ENCODE data around the gene IFI27L1.

Gene IFI27L1

DNA sequence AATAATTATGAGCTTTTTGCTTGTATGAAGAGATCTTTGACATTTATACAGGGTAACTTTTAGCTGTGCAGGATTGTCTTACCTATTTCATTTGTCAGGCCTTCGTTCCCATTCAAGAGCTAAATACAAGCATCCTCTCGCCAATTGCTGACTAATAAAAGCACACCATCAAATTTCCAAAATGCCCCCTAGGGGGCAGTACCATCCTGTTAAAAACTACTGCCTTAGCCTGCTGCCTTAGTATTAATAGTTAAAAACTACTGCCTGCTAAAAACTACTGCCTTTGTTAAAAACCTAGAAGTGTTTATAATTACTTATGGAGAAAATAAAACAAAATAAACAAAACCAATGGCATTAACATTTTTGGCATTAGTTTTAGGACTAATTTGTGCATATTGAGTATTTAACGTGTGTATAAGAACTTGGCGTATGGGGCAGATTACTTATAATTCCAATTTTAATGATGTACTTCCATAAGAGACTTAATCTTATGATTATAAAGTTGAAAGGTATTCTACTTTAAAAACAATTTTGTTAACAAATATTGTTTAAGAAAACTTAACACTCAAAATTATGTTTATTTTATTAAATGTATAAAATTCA, 51.3 kb downstream of the IFI27L1 start:
- peak; percentile 44 for DNase-seq (ENCODE audit: low read depth, low spot score)

DNA sequence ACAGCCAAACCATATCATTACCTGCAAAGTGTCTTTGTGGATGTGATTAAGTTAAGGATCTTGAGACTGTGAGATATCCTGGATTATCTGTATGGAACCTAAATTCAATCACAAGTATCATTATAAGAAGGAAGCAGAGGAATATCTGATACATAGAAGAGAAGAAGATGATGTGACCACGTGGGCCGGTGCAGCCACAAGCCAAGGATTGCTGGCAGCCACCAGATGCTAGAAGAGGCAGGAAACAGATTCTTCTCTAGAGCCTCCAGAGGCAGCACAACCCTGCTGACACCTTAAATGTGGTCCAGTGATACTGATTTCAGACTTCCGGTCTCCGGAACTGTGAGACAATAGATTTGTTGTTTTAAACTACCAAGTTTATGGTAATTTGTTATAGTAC, 54.4 kb downstream of the IFI27L1 start:
- no peak for DNase-seq (ENCODE audit: low read depth, low spot score)

DNA sequence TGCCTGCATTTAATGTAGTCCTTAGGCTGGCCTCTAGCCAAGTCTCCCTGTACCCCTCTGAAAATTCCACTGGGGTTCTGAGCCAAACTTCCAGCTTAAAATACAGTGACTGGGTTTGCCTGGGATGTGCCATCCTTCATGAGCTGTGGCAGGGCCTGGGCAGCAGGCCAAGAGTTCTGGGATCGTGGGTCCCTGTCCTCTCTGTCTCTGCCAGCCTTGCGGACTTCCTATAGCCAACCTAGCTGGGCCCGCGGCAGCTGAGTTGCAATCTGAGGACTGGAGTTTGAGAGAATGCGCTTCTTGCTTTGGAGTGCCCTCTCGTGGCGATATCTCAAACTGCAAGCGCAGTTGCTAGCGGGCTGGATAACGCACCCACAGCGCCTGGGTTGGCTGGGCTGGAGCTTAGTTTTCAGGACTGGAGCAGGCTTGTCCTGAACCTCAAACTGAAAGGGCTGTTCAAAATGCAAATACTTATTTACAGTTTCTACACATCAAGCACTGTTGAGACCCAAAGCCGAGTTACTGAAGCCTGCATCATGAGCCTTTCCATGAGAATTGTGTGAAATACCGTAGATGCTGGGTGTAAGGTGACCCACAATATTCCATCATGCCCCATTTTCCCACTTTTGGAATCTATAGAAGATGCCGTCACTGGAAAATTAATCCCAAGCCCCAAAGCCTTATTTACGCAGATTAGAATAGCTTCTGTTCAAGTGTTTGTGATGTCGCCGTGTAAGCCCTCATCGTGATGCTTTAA, 55.6 kb downstream of the IFI27L1 start:
- DNase-seq (ENCODE audit: low read depth, low spot score): peak; percentile 66

DNA sequence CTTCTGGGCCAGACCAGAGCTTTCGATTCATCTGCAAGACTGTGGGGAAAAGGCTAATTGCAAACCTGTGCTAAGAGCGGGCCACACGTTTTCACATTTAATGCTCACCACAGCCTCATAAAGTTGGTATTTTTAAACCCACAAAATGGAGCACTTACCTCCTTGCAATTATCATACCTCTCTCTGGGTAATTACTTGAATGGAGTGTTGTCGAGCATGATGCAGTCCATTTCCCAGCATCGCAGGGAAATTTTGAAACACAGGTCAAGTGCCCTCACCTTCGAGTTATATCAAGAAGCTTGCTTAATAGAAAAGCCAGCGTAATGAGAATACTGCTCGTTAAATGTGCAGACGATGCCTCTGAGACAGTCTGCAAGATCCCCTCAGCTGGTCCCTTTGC, 57.1 kb downstream of the IFI27L1 start:
- DNase-seq (ENCODE audit: low read depth, low spot score): no peak

DNA sequence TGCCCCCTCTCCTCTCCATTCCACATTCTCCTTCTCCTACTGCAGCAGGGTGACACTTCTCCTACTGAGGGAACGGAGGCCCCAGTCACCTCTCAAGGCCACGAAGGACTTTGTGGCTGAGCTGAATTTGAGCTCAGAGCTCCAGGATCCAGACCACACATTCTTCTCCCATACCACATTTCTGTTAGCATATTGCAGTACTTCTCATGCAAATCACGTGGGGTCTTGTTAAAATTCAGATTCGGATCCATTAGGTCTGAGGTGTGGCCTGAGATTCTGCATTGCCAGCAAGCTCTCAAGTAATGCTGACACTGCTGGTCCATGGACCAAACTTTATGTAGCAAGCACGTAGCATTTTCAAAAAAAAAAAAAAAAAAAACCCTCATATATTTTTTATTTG, 57.9 kb downstream of the IFI27L1 start:
- no peak for DNase-seq (ENCODE audit: low read depth, low spot score)

DNA sequence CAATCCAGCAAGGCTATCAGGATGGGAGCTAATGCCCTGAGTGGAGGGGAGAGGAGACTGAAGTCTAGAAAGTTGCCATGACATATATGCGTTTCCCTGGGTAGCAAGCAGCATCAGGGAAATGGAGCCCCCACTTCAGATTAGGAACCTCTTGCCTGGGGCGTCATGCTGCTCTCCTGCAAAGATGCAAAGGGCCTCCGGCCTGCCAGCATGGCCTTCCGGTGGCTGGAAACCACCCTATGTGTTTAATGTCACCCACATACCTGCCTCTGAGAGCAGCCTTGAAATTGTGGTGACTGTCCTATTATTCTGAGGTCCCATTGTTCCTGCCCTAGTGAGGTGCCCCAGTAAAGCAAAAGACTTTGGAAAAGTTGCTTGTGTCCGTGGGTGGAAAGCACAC, 58.3 kb downstream of the IFI27L1 start:
- DNase-seq (ENCODE audit: low read depth, low spot score): no peak

DNA sequence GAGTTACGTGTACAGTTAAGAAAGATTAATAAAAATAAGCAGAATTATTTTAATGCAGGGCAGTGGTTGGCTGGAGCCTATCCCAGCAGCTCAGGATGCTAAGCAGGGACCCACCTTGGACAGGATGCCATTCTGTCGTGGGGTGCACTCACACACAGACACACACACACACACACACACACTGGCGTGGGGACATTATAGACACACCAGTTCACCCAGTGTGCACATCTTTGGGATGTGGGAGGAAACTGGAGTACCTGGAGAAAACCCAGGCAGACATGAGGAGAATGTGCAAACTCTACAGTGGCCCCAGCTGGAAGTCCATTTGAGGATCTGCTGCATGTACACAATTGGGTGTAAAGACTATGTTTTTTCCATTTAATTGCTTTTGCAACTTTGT, 61.1 kb downstream of the IFI27L1 start:
- no peak for DNase-seq (ENCODE audit: low read depth, low spot score)

DNA sequence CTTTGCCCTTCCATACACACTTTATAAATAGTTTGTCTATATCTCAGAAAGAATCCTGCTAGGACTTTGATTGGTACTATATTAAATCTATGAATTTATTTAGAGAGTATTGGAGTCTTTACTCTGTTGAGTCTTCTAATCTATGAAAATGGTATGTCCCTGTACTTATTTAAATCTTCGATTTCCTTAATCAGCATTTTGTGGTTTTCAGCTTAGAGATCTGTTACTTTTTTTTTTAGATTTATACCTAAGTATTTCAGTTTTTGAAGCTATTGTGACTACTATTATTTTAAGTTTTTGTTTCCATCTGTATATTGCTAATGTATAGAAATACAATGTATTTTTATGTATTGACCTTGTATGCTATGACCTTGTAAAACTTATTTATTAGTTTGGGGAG, 61.7 kb downstream of the IFI27L1 start:
- DNase-seq (ENCODE audit: low read depth, low spot score): no peak

DNA sequence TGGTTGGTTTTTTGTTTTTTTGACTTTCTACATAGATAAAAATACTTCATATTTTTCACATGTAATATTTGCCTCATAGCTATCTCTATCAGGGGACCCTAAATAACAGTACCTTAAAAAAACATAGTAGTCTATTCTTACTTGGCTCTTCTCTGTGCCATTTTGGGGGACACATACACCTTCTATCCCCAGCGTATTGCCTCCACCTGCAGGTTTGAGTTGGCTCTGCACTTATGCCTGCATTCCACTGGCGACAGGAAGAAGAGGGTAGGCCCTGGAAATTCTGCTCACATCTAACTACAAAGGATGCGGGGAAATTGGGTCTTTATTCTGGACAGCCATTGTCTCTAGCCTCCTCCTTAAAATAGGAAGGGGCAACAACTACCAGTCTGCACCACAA, 62.1 kb downstream of the IFI27L1 start:
- no peak for DNase-seq (ENCODE audit: low read depth, low spot score)

DNA sequence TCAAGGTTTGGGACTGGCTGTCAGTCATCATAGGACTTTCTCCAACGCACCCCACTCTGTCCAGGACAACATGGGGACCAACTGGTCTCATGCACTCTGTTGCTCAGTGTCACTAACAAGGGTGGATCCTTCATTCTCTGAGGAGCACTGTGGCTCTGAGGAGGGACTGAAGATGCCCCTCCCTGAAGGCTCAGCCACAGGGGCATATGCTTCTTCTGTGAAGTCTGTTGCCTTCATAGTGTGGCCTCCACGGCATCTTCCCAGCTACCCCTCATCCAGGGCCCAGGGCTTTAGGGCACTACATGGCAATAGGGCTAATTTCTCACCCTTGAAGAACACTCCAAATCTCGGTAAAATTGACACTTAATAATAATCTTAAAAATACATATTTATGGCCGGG, 62.6 kb downstream of the IFI27L1 start:
- no peak for DNase-seq (ENCODE audit: low read depth, low spot score)

DNA sequence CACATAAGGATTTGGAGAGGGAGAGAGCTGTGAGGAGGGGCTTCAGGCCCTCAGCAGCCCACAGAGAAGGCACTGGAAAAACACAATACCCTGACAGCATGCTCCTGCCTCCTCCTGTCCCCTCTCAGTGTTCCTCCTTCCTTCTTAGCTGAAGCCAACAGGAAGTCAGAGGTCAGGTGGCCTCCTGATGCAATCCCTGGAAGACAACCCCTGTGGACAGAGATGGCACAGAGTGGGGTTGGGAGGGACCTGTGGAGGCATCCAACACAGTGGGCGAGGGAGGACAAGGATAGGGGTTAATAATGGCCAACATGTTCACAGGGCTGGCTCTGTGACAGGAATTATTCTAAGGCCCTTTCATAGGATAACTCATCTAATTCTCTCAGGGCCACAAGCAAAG, 63.7 kb downstream of the IFI27L1 start:
- DNase-seq (ENCODE audit: low read depth, low spot score): no peak

DNA sequence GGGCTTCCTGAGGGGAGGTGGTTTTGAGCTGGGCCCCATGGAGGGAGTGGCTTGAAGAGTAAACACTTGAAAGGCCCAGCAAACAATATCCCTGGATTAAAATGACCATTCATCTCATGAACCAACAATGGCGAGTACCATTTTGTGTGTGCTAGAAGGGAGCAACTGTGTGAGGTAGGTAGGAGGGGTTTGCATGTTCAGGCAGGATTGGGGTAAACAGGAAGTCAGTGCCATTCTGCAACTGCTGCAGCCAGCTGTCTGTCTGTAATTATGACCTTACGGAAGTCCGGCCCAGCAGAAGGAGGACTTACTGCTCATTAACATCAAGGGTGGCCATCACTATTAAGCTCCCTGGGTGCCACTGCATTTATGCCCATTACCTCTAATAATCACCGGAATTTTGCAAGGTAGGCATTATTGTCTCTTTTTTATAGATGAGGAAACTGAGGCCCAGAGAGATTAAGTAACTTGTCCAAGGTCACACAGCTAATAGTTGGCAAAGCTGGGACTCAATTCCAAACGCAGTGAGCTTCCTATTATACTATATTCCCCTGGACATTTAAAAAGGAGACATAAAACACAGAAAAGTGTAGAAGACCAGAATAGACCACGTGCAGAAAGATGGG, 64.9 kb downstream of the IFI27L1 start:
- no peak for DNase-seq (ENCODE audit: low read depth, low spot score)
